Parathyroid adenoma (tissue), 2 donors: Measurements from ENCODE around the gene GRM1.

Experiments
- H2AFZ ChIP-seq: fragments of 300-600 bp; sonication (generic); one replicate; pipeline ENCODE4 v1.7.0; 2017; ENCODE audit warnings: antibody characterized with exemption, mild to moderate bottlenecking
- H3K27ac ChIP-seq: fragments of 300-600 bp; sonication (generic); one replicate; pipeline ENCODE4 v1.7.0; 2017
- H3K27me3 ChIP-seq: fragments of 300-600 bp; sonication (generic); one replicate; pipeline ENCODE4 v1.7.0; 2017; ENCODE audit warnings: low read length; ENCODE audit not compliant: control insufficient read depth, insufficient read depth
- H3K36me3 ChIP-seq: fragments of 300-600 bp; sonication (generic); one replicate; pipeline ENCODE4 v1.7.0; 2017; ENCODE audit warnings: low read length; ENCODE audit not compliant: control insufficient read depth, insufficient read depth
- H3K4me1 ChIP-seq: fragments of 300-600 bp; sonication (generic); one replicate; pipeline ENCODE4 v1.7.0; 2017; ENCODE audit warnings: control low read depth
- H3K4me2 ChIP-seq: fragments of 300-600 bp; sonication (generic); one replicate; pipeline ENCODE4 v1.7.0; 2017; ENCODE audit warnings: low read length
- H3K4me3 ChIP-seq: fragments of 300-600 bp; sonication (generic); one replicate; pipeline ENCODE4 v1.7.0; 2017; ENCODE audit warnings: low read depth, low read length
- H3K79me2 ChIP-seq: fragments of 300-600 bp; sonication (generic); one replicate; pipeline ENCODE4 v1.7.0; 2017; ENCODE audit warnings: control low read depth
- H3K9ac ChIP-seq: fragments of 300-600 bp; sonication (generic); one replicate; pipeline ENCODE4 v1.7.0; 2017; ENCODE audit warnings: mild to moderate bottlenecking
- H3K9me3 ChIP-seq: fragments of 300-600 bp; sonication (generic); one replicate; pipeline ENCODE4 v1.7.0; 2017; ENCODE audit warnings: low read length; ENCODE audit not compliant: control insufficient read depth
- TF ChIP-seq, protein P1 (sequence below): fragments of 300-600 bp; sonication (generic); IDR thresholded peaks from one replicate; pipeline ENCODE4 v1.7.0; 2017; ENCODE audit warnings: antibody characterized with exemption, mild to moderate bottlenecking
- donor health status: primary hyperparathyroidism.

GRM1 gene

DNA sequence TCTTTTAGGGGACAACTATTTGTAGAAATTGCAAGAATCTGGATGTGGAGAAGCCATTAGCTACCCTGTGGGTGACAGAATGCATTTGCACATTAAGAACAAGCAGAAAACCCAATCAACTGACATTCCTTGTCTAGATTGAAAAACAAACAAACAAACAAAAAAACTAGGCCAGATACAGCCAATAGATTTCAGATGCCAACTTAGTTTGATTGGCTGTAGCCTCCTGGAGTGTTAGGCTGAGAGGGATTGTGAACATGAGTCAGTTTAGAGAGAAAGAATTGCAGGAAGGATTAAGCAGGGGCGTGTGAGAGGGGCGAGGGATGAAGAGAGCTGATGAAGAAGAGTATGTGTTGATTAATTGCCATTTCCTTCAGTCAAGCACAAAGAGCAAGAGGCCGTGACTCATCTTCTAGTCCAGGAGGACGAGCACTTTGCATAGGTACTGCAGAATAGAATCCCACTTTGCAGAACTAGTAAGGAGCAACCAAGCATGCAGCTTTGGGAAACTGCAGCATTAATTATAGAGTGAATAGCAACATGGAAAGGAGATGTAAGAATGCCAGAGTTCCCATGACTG is 326.7 kb downstream of the GRM1 start:
- Histone ChIP-seq H3K79me2 (no peaks in the 10 kb centered on the region), H3K36me3 (no peaks in the 10 kb centered on the region), H3K27me3 (no peaks in the 10 kb centered on the region), H3K4me2 (no peak overlapping the region), H3K27ac (no peak overlapping the region), H3K9me3 (no peaks in the 10 kb centered on the region), H3K4me1 (no peaks in the 10 kb centered on the region), H2AFZ (no peak overlapping the region), H3K4me3 (no peak overlapping the region), H3K9ac (no peak overlapping the region)
- TF ChIP-seq, protein P1, sequence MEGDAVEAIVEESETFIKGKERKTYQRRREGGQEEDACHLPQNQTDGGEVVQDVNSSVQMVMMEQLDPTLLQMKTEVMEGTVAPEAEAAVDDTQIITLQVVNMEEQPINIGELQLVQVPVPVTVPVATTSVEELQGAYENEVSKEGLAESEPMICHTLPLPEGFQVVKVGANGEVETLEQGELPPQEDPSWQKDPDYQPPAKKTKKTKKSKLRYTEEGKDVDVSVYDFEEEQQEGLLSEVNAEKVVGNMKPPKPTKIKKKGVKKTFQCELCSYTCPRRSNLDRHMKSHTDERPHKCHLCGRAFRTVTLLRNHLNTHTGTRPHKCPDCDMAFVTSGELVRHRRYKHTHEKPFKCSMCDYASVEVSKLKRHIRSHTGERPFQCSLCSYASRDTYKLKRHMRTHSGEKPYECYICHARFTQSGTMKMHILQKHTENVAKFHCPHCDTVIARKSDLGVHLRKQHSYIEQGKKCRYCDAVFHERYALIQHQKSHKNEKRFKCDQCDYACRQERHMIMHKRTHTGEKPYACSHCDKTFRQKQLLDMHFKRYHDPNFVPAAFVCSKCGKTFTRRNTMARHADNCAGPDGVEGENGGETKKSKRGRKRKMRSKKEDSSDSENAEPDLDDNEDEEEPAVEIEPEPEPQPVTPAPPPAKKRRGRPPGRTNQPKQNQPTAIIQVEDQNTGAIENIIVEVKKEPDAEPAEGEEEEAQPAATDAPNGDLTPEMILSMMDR = no peak

DNA sequence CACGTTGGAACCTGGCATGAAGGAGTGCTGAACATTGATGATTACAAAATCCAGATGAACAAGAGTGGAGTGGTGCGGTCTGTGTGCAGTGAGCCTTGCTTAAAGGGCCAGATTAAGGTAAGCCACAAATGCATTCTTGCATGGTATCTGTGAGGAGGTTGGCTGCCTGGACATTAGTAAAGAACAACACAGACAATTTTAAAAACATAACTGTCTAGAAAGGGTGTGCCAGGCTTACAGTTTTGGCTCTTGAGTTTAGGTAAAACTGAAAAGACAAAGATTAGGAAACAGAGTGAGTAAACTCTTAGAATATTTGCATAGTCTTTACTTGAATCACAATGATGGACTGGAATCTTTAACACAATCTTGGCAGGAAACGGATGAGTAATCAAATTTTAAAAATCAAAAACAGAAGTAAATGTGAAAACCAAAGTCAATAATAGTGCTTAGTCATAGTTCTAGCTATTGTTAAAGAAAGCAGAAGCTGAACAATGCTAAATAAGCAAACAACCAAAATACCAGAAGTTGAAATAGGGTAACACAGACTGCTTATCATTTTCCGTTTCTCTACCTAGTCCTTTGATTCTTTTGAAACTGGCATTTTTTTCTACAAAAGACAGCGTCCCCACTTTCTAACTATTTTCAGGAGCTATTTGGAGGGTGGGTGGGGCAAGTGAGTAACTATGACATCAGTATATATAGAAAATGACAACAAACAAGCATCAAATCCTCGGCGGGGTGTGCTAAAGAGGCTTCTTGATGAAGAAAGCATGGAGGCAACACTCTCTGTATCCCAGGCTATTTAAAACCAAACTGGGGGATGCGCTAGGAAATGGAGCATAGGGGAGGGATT is 328.9 kb downstream of the GRM1 start:
- TF ChIP-seq, protein P1 = no peak
- Histone ChIP-seq H3K27ac (no peak overlapping the region), H2AFZ (no peak overlapping the region), H3K9ac (no peak overlapping the region), H3K27me3 (no peaks in the 10 kb centered on the region), H3K36me3 (no peaks in the 10 kb centered on the region), H3K4me2 (no peak overlapping the region), H3K4me1 (no peaks in the 10 kb centered on the region), H3K4me3 (no peak overlapping the region), H3K9me3 (no peaks in the 10 kb centered on the region), H3K79me2 (no peaks in the 10 kb centered on the region)

DNA sequence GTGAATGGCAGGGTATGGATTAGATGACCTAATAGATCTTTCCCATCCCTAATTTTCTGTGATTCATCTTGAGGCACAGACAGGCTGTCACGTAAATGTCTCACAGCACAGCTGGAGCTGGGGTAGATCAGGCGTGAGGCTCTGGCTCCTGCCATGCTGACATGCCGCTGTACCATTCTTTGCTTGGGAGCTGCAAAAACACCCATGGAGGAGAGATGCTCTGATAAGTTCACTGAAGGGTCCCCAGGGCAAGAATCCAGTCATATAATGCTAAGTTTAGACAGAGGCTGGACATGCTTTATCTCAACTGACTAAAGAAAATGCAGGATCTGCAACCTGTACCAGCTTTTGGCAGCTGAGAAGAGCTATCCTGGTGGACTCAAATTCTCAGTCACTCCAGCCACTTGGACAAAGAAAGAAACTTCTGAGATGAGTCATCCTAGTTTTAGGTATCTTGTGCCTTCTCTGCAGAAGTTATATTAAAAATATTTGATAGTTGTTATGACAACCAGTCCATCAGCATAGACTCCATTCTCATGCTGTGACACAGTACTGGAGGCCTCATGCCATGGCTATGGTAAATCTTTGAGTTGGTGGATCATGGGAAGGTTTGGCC is 329.7 kb downstream of the GRM1 start:
- H3K4me1 ChIP-seq = no peaks in the 10 kb centered on the region
- H3K9me3 ChIP-seq = no peaks in the 10 kb centered on the region
- no peak overlapping the region for H3K27ac ChIP-seq
- no peak overlapping the region for H3K4me3 ChIP-seq
- TF ChIP-seq, protein P1 = no peak
- no peaks in the 10 kb centered on the region for H3K79me2 ChIP-seq
- no peaks in the 10 kb centered on the region for H3K36me3 ChIP-seq
- no peak overlapping the region for H3K9ac ChIP-seq
- H2AFZ ChIP-seq = no peak overlapping the region
- H3K27me3 ChIP-seq = no peaks in the 10 kb centered on the region
- H3K4me2 ChIP-seq = no peak overlapping the region

DNA sequence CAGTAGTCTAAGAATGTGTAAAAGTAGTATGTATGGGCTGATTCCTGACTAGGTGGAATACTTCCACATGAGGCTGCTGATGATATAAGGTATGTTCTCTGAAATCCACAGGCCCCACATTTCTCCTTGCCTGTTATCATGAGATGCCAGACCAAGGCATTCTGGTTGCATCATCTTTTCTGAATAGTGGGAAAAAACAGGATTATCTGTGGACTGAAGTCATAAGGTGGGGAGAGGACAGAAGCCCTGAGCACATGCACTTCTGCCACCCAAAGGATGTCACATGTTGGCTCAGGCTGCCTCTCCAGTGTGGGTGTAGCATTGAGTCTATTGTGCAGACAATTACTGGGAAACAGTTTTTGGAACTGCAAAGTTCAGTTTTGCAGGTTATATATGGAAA is 330.3 kb downstream of the GRM1 start:
- Histone ChIP-seq H3K9ac (no peak overlapping the region), H3K9me3 (no peaks in the 10 kb centered on the region), H3K4me2 (no peak overlapping the region), H3K4me1 (no peaks in the 10 kb centered on the region), H3K27ac (no peak overlapping the region), H3K36me3 (no peaks in the 10 kb centered on the region), H3K27me3 (no peaks in the 10 kb centered on the region), H3K79me2 (no peaks in the 10 kb centered on the region), H3K4me3 (no peak overlapping the region), H2AFZ (no peak overlapping the region)
- TF ChIP-seq, protein P1 = no peak
